SK-N-MC (cell line): ENCODE results near the gene MTFP1.

Source experiments
- EZH2 ChIP-seq: fragments of 200-600 bp; sonication (generic); IDR thresholded peaks from one replicate; pipeline ENCODE4 v1.6.1; 2017; ENCODE audit warnings: antibody characterized with exemption
- POLR2AphosphoS5 ChIP-seq: IDR thresholded peaks from 2 replicates; pipeline ENCODE4 v1.6.1; 2012; ENCODE audit warnings: mild to moderate bottlenecking, low read depth, low read length, borderline replicate concordance

- TF ChIP-seq EZH2 (no peak), POLR2AphosphoS5 (no peak)
Observed at GRCh38 chr22:30441088-30441487, 15.5 kb downstream of the MTFP1 start.
